Cerebellar cortex (tissue), 1 donor: ENCODE data around the gene PCED1A.
"Not testable (repeated sequence)": the region's sequence is repeated elsewhere in the genome, so short reads cannot be mapped to it uniquely, and the experiment has no call there.

ENCODE experiments used
- DNase-seq: peaks from one replicate; pipeline ENCODE4 v3.0.0-alpha.2; 2015; ENCODE audit warnings: low spot score

The PCED1A gene

GRCh38 chr20:2865630-2866029 is 25.2 kb upstream of the PCED1A start:
- no peak for DNase-seq

GRCh38 chr20:2865101-2865500 is 24.6 kb upstream of the PCED1A start:
- DNase-seq = no peak

- no peak for DNase-seq
Measured at GRCh38 chr20:2864626-2865025, 24.2 kb upstream of the PCED1A start.

GRCh38 chr20:2859330-2860121 is 19.1 kb upstream of the PCED1A start:
- peak; percentile 87 for DNase-seq

GRCh38 chr20:2858591-2858990 is 18.1 kb upstream of the PCED1A start:
- peak; percentile 35 for DNase-seq

GRCh38 chr20:2851086-2851485 is 10.6 kb upstream of the PCED1A start:
- DNase-seq = no peak

GRCh38 chr20:2849529-2849928 is 9.1 kb upstream of the PCED1A start:
- no peak for DNase-seq

- DNase-seq = no peak
Measured at GRCh38 chr20:2847802-2848201, 7.3 kb upstream of the PCED1A start.

GRCh38 chr20:2846698-2847097 is 6.2 kb upstream of the PCED1A start:
- DNase-seq = no peak

- DNase-seq = no peak
Measured at GRCh38 chr20:2845607-2846006, 5.2 kb upstream of the PCED1A start.

- DNase-seq = peak; percentile 39
Measured at GRCh38 chr20:2840967-2841531, 594 bp upstream of the PCED1A start.

GRCh38 chr20:2839732-2840137 is 720 bp downstream of the PCED1A start:
- DNase-seq = no peak

GRCh38 chr20:2838847-2839671 is 1.4 kb downstream of the PCED1A start:
- no peak for DNase-seq

- no peak for DNase-seq
Measured at GRCh38 chr20:2838170-2838797, 2.2 kb downstream of the PCED1A start.

GRCh38 chr20:2837221-2837960 is 3.1 kb downstream of the PCED1A start:
- DNase-seq = no peak

- DNase-seq = no peak
Measured at GRCh38 chr20:2836035-2836434, 4.4 kb downstream of the PCED1A start.

- DNase-seq = no peak
Measured at GRCh38 chr20:2835331-2835796, 5.1 kb downstream of the PCED1A start.

- no peak for DNase-seq
Measured at GRCh38 chr20:2834401-2835110, 5.9 kb downstream of the PCED1A start.

GRCh38 chr20:2833761-2834160 is 6.7 kb downstream of the PCED1A start:
- DNase-seq = no peak

GRCh38 chr20:2831206-2831605 is 9.2 kb downstream of the PCED1A start:
- not testable (repeated sequence) for DNase-seq

- DNase-seq = no peak
Measured at GRCh38 chr20:2829376-2829775, 11.1 kb downstream of the PCED1A start.
